HG03139 (cell line): ENCODE data around the gene PADI1.

Experiments
- ATAC-seq: cut with Tn5 transposase; IDR thresholded peaks from one replicate; pipeline ENCODE4 v1.9.1; 2021; ENCODE audit not compliant: unreplicated experiment

Gene PADI1, protein sequence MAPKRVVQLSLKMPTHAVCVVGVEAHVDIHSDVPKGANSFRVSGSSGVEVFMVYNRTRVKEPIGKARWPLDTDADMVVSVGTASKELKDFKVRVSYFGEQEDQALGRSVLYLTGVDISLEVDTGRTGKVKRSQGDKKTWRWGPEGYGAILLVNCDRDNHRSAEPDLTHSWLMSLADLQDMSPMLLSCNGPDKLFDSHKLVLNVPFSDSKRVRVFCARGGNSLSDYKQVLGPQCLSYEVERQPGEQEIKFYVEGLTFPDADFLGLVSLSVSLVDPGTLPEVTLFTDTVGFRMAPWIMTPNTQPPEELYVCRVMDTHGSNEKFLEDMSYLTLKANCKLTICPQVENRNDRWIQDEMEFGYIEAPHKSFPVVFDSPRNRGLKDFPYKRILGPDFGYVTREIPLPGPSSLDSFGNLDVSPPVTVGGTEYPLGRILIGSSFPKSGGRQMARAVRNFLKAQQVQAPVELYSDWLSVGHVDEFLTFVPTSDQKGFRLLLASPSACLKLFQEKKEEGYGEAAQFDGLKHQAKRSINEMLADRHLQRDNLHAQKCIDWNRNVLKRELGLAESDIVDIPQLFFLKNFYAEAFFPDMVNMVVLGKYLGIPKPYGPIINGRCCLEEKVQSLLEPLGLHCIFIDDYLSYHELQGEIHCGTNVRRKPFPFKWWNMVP

DNA sequence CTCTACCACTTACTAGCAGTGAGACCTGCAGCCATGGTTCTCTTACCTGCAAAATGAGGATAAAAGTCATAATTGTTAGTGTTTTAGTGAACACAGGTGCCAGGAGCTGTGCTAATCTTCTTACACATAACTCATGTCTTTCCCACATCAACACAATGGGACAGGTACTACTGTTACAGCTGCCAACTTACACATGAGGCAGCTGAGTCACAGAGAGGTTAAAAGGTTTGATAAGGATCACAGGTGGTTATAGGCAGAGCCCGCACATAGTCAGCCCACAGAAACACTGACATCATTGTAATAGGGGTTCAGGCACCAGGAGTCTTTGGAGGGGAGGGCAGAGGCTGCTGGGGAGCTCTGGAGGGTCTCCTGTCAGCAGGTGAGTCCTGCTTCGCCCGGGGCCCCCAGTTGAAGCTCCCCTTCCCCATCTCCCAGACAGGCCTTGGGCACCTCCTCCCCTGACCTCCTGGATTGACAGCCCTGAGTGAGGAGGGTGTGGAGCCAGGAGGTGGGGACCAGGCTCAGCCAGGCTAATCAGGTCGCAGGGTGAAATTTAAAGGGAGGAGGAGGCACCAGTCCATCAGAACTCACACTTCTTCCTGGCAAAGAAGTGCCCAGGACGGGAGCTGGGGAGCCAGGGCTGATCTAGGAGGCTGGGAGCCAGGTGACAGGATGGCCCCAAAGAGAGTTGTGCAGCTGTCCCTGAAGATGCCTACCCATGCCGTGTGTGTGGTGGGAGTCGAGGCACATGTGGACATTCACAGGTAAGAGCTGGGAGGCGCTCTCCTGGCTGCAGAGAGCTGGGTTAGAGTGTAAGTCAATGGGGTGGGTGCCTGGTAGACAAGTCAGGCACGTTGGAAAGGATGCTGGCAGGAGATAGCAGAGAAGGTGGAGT is at the start of gene PADI1:
Gene PADI1, plus strand, starts transcription at position 583 of the 895 bp plus-strand sequence. Its CDS starts 90 bp downstream, at position 673.
- no peak for ATAC-seq

DNA sequence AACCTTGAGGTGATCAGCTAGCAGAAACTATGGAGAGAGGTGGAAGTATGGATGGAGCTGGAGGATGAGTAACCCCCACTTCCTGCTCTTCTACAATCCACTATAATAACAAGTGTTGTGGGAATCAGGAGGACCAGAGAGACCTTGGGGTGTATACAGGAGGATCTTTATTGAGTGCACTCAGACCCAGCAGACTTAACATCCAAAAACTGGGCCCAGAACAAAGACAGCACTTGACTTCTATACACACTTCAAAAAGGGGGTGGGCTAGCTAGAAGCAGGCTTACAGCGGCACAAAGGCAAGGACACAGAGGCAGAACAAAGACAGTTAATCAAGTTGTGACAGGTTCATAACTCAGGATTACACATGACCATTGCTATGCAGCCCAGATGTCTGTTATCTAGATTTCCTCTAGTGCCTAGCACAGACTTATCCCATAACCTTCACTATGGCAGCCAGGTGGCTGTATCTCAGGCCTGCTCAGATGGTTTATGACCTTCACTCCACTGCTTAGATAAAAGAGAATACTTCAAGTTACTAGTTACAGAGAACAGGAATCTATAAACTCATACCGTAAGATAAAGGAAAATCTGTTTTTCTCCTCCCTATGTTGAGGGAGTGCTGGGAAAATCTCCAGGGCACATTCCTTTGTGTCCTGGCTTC is 49.5 kb upstream of the PADI1 start:
- ATAC-seq = no peak

DNA sequence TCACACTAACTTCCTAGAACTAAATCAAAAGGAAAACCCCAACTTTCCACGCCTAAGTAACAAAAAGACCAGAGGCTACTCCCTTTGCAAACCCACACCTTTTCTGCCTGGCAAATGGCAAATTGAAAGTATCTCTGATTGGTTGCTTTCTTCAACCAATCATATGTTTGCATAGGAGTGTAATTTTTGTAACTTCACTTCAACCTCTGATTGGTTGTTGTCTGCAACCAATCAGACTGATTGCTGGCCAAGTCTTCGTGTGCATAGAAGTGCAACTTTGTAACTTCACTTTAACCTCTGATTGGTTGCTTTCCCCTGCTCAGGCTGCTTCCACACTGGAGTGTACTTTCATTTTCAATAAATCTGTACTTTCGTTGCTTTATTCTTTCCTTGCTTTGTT is 48.8 kb upstream of the PADI1 start:
- no peak for ATAC-seq

DNA sequence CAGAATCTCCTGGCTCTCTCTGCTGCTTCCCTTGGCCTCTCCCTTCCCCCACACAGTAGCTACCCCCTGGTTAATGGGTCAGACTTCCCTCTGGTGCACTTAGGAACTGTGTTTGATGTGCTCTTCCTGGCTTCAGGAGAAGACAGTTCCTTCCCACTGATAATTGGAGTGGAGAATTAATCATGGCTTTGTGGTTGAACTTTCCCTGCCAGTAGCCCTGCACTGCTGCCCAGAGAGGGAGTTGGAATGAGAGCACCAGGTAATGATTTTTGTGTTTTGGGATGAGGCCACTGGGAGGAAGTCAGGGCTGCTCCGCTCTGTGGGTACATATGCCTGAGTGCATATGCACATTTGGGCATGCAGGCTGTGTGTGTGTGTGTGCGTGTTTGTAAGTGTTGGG is 46.0 kb upstream of the PADI1 start:
- ATAC-seq = no peak

DNA sequence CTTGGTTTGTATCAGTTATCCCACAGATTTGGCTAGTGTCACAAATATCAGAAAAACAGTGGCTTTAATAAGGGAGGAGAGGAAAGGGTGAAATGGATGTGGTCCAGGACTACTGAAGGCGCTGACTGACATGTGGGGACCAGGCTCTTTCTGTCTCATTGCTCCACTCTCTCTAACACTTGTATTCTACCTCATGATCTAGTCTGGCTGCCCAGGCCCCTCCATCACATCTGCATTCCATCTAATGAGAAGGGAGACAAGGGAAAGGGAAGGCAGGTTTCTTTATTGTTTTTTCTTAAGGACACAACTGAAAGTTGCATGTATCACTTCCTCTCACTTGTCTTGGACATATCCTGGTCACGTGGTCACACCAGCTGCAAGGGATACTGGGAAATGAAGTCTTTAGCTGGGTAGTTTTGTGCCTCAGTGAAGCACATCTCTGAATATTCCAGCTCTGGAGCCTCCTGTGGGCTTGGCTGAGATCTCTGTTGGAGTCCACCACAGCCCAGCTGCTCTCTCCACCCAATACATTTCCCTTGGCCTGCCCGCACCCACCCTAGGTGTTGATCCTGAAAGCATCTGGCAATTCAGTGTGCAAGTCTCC is 43.7 kb upstream of the PADI1 start:
- no peak for ATAC-seq

DNA sequence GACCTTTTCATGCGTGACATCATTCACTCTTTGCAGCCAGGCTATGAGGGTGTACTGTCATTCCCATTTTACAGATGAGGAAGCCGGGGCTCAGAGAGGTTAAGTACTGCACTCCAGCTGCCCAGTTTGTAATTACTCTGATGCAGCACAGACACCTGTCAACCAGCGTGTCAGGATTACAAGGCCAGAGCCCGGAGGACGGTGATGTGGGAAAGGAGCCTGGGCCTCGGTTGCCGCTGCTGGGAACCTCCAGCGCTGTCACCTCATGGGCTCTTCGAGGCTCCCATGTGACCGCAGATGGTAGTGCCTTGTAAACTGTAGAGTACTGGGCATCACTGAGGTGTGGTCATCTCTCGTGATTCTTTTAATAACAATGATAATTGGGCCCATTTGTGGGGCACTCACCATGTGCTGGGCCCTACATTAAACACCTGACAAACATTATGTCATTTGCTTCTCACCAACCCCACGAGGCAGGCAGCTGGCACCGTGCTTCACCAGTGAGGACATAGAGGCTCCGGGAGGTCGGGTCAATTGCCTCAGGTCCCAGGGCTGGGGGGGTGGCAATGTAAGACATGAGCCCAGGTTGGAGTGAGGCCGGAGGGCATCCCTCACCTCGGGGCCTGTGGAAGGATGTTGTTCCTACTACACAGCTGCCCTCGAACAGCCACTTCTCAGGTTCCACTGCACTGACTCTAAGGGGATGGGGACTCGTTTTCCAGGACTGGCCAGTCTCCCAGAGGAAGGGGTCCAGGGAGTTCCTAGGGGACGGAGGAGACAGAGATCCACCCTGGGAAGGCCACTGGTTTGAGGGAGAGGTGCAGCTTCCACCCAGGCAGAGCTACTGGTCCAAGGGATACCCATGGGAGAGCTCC is 42.8 kb upstream of the PADI1 start:
- no peak for ATAC-seq

DNA sequence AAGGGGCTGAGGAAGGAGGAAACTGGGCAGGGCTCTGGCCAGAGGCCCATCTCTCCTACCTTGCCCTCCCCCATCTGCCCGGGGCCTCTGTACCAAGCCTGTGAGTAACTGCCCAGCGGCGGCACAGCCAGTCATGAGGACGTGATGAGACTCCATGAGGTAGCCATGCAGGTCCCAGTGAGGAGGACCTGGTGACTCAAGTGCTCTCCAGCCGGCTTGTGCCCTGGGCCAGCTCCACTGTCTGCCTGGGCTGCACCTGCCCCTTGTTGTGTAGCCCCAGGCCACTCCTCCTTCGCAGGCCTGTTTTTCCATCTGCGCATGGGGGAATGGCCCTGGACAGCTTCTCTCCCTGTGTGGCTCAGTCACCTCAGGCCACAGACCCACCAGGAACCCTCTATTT is 42.0 kb upstream of the PADI1 start:
- ATAC-seq = no peak

DNA sequence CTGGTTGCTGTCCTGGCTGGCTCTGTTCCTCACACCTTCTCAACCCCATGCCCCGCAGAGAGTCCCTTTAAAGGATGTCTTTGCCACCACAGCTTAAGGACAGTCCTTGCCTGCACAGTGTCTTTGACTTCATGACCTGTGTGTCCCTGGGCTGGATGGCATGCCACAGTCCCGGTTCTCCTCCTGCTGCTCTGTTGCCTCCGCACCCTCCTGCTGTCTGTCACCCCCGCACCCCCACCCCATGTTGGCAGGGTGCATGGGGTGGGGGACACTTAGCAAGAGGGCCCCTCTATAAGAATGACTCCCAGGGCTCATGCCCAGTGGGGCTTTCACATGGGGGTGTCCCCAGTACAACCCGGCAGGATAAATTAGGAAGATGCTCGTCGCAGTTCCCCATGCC is 41.6 kb upstream of the PADI1 start:
- no peak for ATAC-seq

DNA sequence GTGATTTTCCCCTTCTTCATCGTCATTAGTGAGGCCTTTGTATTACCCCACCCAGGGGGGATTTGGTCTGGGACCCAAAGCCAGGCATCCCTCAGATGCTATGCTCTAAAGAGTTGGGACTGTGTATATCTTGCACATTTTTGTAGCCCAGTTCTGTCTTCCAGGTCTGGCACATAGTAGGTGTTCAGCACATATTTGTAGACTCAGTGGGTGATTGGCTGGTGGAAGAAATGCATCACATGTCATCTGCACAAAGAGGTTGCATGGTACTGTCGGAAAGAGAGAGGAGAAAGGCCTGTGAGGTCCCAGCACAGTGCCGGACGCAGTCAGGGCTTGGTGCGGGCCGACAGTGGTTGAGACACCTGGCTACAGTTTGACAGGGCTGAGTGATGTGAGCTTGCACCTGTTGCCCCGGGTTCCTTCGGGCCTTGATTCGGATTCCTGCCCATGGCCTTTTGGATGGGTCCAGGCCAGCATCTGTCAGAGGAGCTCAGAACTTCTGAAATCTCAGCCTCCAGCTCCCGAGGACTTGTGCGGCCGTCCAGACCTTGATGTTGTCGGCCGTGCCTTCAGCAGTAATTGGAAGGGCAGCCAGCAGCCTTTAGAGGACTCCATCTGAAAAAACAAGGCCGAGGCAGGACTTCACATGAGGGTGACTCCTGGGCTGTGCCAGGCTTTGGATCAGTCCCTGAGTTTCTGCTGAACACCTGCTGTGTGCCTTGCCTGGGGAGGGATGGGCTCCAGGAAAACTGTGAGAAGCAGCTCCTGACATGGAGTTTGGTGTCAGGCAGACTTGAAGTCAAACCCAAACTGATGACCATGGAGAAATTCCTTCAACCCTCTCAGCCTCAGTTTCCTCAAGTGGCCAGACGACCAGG is 40.9 kb upstream of the PADI1 start:
- no peak for ATAC-seq

DNA sequence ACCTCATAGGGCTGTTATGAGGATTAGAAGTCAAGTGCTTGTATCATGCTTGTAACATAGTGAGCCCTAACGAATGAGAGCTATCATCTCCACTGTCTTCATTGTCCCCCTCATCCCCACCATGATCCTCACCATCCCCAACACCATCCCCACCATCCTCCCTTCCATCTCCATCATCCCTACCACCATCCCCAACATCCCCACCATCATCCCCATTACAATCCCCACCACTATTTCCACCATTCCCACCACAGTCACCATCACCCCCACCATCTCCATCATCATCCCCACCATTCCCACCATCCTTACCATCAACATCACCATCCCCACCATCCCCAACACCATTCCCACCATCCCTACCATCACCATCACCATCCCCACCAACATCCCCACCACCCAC is 39.1 kb upstream of the PADI1 start:
- no peak for ATAC-seq

DNA sequence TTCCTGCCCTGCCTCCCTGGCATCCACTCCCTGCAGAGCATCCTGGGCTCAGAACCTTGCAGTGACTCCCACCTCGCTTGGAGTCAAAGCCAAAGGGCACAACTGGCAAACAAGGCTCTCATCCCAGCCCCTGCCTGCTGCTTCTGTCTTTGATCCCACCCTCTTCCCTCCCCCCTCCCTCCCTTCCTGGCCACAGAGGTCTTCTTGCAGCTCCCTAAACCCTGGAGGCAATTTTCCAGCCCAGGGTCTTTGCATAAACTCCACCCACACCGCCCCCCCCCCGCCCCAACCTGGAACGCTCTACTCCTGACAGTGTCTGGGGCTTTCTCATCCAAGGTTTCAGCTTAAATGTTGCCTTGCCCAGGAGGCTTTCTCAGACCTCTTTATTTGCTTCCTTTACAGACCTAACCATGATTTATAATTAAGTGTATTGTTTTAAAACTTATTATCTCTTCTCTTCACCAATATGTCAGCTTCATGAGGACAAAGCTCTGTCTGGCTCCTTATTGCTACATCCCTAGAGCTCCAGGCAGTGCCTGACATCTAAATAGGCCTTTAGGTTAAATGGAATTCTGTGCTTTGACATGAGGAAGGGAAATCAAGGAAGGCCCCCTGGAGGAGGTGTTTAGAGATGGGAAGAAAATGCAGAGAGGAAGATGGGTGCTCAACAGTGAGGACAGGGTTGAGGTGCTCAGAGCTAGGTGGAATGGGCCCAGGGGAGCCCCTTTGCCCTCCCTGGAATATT is 37.7 kb upstream of the PADI1 start:
- no peak for ATAC-seq

DNA sequence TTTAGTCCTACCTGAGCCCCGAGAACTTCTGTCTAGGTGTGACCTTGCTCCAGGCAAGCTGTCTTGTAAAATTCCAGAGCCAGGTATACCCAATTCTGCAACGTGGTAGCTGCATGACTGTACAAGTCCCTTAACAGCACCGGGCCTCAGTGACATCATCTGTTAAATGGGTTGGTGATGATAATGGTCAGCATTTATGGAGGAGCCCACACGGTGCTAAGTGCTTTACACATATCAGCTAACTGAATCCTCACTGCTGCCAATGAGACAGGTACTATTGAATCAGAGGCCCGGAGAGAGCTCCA is 37.2 kb upstream of the PADI1 start:
- no peak for ATAC-seq

DNA sequence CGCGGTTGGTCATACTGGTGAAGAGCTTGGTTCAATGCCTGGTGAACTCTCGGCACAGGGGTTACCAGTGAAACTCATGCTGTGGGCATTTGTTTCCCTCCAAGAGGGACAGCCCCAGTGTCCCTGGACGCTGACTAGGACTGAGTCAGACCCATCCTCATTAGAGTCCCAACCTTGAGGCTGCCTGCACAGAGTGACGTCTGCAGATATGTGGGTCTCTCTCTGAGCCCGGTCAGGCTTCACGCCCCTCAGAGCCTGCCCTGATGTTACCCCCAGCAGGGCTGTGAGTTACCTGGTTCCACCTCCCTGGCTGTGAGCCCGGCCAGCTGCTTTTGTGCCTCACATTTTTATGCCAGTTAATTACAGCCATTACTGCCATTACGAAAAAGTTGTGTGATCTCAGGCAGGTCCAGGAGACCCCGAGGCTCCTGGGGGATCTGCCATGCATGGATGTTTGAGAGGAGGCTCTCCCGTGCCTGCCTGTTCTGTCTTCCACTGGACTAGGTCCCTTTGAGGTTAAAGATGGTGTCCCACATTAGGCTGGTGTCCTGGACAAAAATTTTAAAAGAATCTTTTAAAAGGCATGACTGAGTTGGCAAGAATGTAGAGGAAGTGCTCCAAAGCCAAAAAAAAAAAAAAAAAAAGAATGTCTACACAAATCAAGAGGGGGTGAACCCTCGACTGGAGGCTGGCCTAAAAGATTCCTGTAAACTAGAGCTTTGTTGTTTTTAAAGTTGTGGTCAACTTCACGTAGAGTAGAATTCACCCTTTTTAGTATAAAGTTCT is 36.6 kb upstream of the PADI1 start:
- ATAC-seq = no peak

DNA sequence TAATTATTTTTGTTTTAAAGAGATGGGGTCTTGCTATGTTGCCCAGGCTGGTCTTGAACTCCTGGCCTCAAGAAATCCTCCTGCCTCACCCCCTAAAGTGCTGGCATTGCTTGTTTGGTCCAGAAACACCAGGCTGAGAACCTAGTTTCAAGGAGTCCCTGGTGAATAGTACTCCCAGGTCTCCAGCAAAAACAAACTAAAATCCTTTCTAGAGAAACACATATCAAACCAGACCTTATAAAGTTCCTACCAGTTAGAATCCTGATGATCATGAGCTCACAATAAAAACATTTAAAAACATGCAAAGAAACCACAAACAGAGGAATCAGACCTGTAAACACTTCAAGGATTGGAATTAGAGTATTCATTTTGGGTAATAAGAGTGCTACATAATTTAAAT is 34.4 kb upstream of the PADI1 start:
- no peak for ATAC-seq

DNA sequence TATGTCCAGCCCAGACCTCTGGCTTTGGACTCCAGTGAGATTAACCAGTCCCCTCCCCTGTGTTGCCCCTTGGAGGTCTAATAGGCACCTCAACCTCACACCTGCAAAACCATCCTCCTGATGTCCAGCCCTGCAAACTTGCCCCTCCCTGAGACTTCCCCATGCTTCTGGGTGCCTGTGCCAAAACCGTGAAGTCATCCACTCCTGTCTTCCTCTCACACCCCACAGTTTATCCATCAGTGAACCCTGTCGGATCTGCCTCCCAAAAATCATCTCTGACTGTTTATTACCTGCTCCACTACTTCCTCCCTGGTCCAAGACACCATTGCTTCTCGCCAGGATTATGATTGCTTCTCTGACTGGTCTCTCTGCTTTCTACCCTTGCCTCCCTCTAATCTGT is 31.7 kb upstream of the PADI1 start:
- ATAC-seq = no peak

DNA sequence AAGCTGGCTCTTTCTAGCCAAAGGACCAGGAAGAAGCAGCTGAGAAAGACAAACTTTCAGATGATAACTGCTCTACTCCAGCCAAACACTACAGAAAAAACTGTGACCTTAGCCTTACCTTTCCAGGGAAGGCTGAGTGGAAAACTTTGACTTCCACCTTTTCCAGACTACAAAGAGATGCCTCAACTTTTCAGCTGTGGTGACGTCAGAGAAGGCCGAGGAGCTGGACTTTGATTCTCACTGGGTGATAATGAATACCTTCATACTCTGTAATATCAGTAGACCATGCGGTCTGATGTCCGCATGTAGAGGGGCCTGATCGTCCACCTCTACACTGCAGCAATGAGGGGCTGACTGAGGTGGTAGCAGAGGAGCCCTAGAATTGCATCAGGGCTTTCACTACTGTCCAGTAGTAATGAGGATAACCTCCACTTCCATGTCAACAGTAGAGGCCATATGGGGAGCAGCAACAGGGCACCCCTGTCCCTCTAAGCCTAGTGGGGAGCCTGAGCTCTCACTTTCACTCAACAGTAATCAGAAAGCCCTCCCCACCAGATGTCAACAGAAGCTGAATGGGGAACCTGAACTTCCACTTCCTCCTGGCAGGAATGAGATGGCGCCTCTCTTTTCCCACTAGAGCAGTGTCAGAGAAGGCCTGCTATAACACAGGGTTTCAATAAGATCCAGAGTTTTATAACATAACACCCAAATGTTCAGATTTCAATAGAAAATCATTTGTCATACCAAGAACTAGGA is 28.4 kb upstream of the PADI1 start:
- ATAC-seq = no peak

DNA sequence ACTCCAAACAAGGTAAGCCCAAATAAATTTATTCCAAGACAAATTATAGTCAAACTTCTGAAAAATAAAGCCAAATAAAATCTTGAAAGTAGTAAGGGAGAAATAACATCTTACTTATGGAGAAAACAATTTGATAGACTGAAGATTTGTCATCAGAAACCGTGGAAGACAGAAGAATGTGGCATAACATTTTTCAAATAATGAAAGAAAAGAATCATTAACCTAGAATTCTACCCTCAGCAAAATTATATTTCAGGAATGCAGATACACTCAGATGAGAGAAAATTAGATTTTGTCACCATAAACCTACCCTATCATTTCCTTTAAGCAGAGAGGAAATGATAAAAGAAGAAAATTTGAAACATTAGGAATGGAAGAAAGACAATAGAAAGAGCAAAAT is 27.3 kb upstream of the PADI1 start:
- ATAC-seq = no peak
